Vagina (tissue), 2 donors: Measurements from ENCODE around the gene AMFR.

ENCODE experiments used
- POLR2A ChIP-seq, 2 donors: fragments of 450-650 bp; IDR thresholded peaks; one replicate each; pipeline ENCODE4 v1.6.1; 2017; ENCODE audit warnings: antibody characterized with exemption in 2 of 2, mild to moderate bottlenecking in 2 of 2, moderate library complexity in 2 of 2
- POLR2AphosphoS5 ChIP-seq, 2 donors: sonication (generic); formaldehyde crosslinking; IDR thresholded peaks; one replicate each; pipeline ENCODE4 v1.9.0; 2017; ENCODE audit warnings: antibody characterized with exemption in 2 of 2, mild to moderate bottlenecking in 2 of 2, low read depth in 1 of 2; ENCODE audit not compliant: insufficient read depth in 1 of 2
- TF ChIP-seq, protein P1 (sequence below), 3 experiments: fragments of 450-650 bp in 2 of 3; fragments of 200-600 bp in 1 of 3; sonication (generic) in 1 of 3; IDR thresholded peaks; one replicate each; pipeline ENCODE4 v1.5.1; 2017 to 2019; ENCODE audit warnings: antibody characterized with exemption in 3 of 3, mild to moderate bottlenecking in 2 of 3, moderate library complexity in 2 of 3

DNA sequence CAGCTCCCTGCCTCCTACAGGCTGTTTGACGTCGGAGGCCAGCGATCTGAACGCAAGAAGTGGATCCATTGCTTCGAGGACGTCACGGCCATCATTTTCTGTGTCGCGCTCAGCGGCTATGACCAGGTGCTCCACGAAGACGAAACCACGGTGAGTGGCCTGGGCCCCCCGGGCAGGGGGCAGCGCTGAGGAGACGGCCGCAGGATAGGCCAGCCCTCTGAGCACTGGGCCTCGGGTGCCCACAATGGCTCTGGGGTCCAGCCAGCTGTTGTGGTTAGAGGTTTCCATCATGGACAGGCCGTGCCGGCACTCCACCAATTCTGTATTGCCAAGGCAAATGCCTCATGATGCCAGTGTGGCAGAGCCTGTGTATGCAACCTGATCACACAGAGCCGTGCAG, 88.6 kb downstream of the AMFR start:
- TF ChIP-seq, protein P1, sequence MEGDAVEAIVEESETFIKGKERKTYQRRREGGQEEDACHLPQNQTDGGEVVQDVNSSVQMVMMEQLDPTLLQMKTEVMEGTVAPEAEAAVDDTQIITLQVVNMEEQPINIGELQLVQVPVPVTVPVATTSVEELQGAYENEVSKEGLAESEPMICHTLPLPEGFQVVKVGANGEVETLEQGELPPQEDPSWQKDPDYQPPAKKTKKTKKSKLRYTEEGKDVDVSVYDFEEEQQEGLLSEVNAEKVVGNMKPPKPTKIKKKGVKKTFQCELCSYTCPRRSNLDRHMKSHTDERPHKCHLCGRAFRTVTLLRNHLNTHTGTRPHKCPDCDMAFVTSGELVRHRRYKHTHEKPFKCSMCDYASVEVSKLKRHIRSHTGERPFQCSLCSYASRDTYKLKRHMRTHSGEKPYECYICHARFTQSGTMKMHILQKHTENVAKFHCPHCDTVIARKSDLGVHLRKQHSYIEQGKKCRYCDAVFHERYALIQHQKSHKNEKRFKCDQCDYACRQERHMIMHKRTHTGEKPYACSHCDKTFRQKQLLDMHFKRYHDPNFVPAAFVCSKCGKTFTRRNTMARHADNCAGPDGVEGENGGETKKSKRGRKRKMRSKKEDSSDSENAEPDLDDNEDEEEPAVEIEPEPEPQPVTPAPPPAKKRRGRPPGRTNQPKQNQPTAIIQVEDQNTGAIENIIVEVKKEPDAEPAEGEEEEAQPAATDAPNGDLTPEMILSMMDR (IDR thresholded peaks at IDR 0.05) = no peak
- TF ChIP-seq POLR2A (IDR thresholded peaks at IDR 0.05) = no peak
- TF ChIP-seq POLR2AphosphoS5 (IDR thresholded peaks at IDR 0.05; ENCODE audit: insufficient read depth in 1 of 2, low read depth in 1 of 2) = no peak
